Fibroblast of pulmonary artery (primary cell): Measurements from ENCODE around the gene TASP1.
A peak's percentile ranks its signal among the peaks of the same experiment; 100 is the strongest.

Experiments
- DNase-seq: peaks from one replicate; pipeline ENCODE4 v3.0.0-alpha.2; 2010; ENCODE audit warnings: low read depth
- H3K4me3 ChIP-seq: replicated peaks from 2 replicates; pipeline ENCODE4 v1.5.1; 2011; ENCODE audit warnings: low read depth, mild to moderate bottlenecking, control low read depth, low read length, moderate library complexity
- TF ChIP-seq, protein P1 (sequence below): IDR thresholded peaks from 2 replicates; pipeline ENCODE4 v1.5.1; 2011; ENCODE audit warnings: mild to moderate bottlenecking, control low read depth, low read length, inconsistent platforms; ENCODE audit errors: missing control alignments

TASP1 gene

DNA sequence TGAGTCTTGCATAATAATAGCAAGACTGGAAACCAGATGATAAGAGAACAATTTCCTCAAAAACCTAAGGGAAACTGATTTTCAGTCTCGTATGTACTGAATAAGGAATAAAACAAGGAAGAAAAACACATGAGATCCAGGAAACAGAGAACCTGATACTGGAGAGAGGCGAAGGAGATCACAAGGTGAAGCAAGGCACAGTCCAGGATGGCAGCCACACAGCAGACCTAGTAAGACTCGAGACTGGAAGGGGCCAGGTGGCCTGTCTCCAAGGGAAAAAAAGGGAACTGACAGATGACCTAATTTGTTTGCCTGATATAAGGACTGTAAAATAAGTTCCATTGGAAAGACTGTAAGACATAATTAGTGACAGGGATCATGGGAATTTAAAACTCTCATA, 71.1 kb downstream of the TASP1 start:
- TF ChIP-seq, protein P1, sequence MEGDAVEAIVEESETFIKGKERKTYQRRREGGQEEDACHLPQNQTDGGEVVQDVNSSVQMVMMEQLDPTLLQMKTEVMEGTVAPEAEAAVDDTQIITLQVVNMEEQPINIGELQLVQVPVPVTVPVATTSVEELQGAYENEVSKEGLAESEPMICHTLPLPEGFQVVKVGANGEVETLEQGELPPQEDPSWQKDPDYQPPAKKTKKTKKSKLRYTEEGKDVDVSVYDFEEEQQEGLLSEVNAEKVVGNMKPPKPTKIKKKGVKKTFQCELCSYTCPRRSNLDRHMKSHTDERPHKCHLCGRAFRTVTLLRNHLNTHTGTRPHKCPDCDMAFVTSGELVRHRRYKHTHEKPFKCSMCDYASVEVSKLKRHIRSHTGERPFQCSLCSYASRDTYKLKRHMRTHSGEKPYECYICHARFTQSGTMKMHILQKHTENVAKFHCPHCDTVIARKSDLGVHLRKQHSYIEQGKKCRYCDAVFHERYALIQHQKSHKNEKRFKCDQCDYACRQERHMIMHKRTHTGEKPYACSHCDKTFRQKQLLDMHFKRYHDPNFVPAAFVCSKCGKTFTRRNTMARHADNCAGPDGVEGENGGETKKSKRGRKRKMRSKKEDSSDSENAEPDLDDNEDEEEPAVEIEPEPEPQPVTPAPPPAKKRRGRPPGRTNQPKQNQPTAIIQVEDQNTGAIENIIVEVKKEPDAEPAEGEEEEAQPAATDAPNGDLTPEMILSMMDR, result no peak
- H3K4me3 ChIP-seq, result peak overlapping the region; percentile 1
- peak; percentile 57 for DNase-seq

GRCh38 chr20:13563854-13564253, 74.9 kb downstream of the TASP1 start:
- no peak for DNase-seq
- TF ChIP-seq, protein P1, result no peak
- H3K4me3 ChIP-seq, result no peak overlapping the region

DNA sequence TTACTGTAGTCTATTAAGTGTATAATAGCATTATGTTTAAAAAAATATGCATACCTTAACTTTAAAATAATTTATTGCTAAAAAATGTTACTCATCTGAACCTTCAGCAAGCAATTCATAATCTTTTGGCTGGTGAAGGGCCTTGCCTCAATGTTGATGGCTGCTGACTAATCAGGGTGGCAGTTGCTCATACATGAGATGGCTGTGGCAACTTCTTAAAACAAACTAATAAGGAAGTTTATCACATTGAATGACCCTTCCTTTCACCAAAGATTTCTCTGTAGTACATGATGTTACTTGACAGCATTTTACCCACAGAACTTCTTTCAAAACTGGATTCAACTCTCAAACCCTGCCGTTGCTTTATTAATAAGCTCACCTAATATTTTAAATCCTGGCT, 84.0 kb downstream of the TASP1 start:
- TF ChIP-seq, protein P1, result no peak
- peak; percentile 14 for DNase-seq

DNA sequence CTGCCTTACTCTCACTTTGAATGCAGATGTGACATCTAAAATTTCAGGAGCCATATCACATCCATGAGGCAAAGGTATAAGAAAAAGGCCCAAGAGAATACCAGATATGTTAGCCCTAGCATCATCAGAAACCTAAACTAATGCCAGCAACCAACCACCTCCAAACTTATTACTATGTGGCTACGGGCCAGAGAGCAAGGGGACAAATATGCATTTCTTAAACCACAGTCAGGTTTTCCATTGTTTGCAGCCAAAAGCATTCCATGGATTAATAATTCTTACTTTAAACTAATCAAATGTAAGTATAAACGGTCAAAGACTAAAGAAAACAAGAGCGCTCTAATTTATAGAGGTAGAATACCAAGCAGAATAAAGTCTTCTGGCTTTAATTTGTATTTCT, 84.7 kb downstream of the TASP1 start:
- TF ChIP-seq, protein P1, result no peak
- H3K4me3 ChIP-seq, result no peak overlapping the region
- DNase-seq, result peak; percentile 44

More for the DNA sequence above, 84.0 kb downstream of the TASP1 start:
- H3K4me3 ChIP-seq, result no peak overlapping the region

DNA sequence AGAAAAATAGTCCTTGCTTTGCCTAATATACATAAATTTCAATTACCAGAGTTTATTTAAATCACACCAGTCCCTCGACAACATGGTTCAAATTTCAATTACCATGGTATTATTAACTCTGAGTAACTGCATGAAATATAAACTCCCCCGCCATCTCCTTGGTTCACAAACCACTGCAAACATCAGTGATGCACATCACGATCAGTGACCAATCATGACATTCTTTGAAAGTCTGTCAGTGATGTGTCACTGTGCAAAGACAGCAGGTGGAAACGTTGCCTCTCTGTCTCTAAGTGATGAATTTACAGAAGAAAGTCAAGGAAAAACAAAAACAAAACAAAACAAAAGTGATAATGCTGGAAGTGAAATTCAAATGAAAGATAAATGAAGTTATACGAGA, 86.7 kb downstream of the TASP1 start:
- H3K4me3 ChIP-seq, result no peak overlapping the region
- TF ChIP-seq, protein P1, result no peak
- DNase-seq, result no peak

DNA sequence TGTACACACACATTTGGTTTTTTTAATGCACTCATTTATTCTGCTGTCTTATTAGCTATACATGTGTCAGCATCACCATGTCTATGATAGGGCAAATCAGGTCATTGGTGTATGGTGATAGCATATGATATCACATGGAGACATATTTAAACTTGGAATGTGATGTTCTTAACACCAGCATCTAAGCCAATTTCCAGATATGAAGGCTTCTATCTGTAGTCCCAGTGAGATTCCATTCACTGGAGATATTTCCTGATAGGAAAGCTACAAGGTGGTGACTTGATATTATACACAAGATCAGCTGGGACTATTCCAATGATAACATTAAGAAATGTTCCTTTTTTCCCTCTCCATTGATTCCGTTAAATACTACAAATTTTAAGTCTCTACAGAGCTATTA, 89.3 kb downstream of the TASP1 start:
- no peak overlapping the region for H3K4me3 ChIP-seq
- no peak for DNase-seq
- TF ChIP-seq, protein P1, result no peak

DNA sequence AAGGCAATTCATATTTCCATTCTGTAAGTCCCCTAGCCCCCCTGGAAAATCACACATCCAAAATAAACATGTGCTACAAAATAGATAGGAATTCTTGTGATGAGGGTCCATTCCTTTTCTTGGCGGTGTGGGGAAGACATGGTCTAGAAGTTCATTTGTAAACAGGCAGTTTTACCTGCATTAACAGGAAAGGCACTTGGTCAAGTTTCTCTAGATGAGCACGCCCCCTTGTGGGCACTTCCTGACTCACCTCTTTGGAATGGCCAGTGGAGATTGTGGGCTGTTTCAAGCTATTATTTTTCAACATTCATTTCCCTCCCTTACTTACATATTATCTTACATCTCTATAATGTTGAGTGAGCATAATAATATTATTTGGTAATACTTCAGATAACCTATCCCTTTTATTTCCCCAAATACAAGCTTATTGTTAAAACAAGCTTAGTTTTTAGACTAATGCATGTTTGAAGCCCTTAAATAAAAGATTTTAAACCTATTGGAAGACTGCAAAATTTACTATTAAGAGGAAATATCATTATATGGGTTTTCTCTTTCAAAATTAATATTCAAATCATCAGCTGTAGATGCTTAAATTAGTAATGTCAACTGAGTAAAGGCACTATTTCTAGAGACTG, 92.1 kb downstream of the TASP1 start:
- peak; percentile 82 for DNase-seq
- no peak overlapping the region for H3K4me3 ChIP-seq
- TF ChIP-seq, protein P1, result peak; percentile 83
